CMK (cell line): ENCODE measurements around the gene ATP10A.
"Not testable (repeated sequence)": the region's sequence is repeated elsewhere in the genome, so short reads cannot be mapped to it uniquely, and the experiment has no call there.

Experiments
- DNase-seq: peaks from one replicate; pipeline ENCODE4 v3.0.0-alpha.2; 2010; ENCODE audit warnings: low read depth

Gene ATP10A

GRCh38 chr15:25641762-25642161, 221.4 kb downstream of the ATP10A start:
- DNase-seq: no peak

- DNase-seq: no peak
Observed at GRCh38 chr15:25641361-25641760, 221.8 kb downstream of the ATP10A start.

GRCh38 chr15:25640959-25641358, 222.2 kb downstream of the ATP10A start:
- not testable (repeated sequence) for DNase-seq

- no peak for DNase-seq
Observed at GRCh38 chr15:25640381-25640780, 222.7 kb downstream of the ATP10A start.

DNA sequence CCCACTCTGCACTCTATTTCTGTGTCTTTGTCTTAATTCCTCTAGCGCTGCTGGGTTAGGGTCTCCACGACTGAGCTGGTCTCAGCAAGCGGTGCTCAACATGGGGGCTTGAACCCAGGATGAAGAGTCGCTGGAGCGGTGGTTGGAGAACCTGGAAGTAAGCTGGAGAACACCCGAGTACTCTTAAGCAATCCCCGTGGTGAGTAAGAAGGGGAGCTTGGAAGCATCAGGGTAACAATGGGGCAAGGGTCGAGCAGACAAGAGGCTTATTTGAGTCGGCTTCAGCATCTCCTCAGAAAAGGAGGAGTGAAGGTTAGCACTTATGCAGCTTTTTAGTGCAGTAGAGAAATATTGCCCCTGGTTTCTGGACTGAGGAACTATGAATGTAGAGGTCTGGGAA, 226.6 kb downstream of the ATP10A start:
- DNase-seq: not testable (repeated sequence)

DNA sequence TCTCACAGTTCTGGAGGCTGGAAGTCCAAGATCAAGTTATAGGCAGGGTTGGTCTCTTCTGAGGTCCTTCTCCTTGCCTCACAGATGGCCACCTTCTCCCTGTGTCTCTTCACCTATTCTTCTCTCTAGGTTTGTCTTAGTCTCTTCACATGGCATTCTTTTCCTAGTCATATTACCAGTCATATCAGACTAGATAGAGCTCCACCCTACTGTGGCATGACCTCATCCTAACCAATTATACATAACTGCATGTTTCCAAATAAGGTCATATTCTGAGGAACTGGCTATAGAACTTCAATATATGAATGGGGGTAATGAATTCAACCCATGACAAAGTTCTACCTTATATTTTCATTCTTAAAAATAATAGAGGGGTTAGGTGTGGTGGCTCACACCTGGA, 227.9 kb downstream of the ATP10A start:
- DNase-seq: no peak

- DNase-seq: no peak
Observed at GRCh38 chr15:25633862-25634261, 229.3 kb downstream of the ATP10A start.

- DNase-seq: no peak
Observed at GRCh38 chr15:25631971-25632370, 231.2 kb downstream of the ATP10A start.
